CD4-positive, CD25-positive, alpha-beta regulatory T cell (primary cell): ENCODE data around the gene FUT1. TPM values are rescaled to one million over a fixed set of nuclear protein-coding genes. Genes with fewer than 3 reads are reported as not detected.
"Not testable (repeated sequence)": the region's sequence is repeated elsewhere in the genome, so short reads cannot be mapped to it uniquely, and the experiment has no call there.

Experiments
- ATAC-seq, 2 donors: fragments of 150-1000 bp; cut with Tn5 transposase; one replicate each; pipeline ENCODE4 v1.10.0; 2021; ENCODE audit warnings: low read depth in 2 of 2, moderate number of reproducible peaks in 2 of 2, moderate library complexity in 1 of 2
- DNase-seq, 3 donors: peaks; one replicate each; pipeline versions ENCODE4 v3.0.0 to v3.0.0-alpha.2; 2012 to 2022; ENCODE audit warnings: mixed read lengths in 1 of 3
- H3K27ac ChIP-seq: one replicate; pipeline ENCODE4 v1.7.0; 2013; ENCODE audit warnings: mild to moderate bottlenecking, low read length; ENCODE audit not compliant: insufficient read depth, poor library complexity, severe bottlenecking
- H3K27me3 ChIP-seq: one replicate; pipeline ENCODE4 v1.7.0; 2013; ENCODE audit warnings: low read length; ENCODE audit not compliant: control insufficient read depth, insufficient read depth
- H3K36me3 ChIP-seq: one replicate; pipeline ENCODE4 v1.7.0; 2013; ENCODE audit warnings: mild to moderate bottlenecking, low read length, moderate library complexity; ENCODE audit not compliant: control insufficient read depth, insufficient read depth
- H3K4me1 ChIP-seq: 2 replicates; pipeline ENCODE4 v1.7.0; 2013; ENCODE audit warnings: mild to moderate bottlenecking, low read length; ENCODE audit not compliant: insufficient read depth, control insufficient read depth, poor library complexity, severe bottlenecking
- H3K4me3 ChIP-seq: one replicate; pipeline ENCODE4 v1.7.0; 2013; ENCODE audit warnings: low read depth, mild to moderate bottlenecking, low read length, moderate library complexity
- H3K9me3 ChIP-seq, 2 experiments: 1 replicate in 1 of 2; 2 replicates in 1 of 2; pipeline ENCODE4 v1.7.0; 2013; ENCODE audit warnings: low read length in 2 of 2, mild to moderate bottlenecking in 1 of 2, moderate library complexity in 1 of 2; ENCODE audit not compliant: control insufficient read depth in 2 of 2
- H3K27ac Mint-ChIP-seq, 3 donors: one replicate each; pipeline ENCODE4 v1.8.0; 2020 to 2022; ENCODE audit warnings: mild to moderate bottlenecking in 3 of 3, mixed read lengths in 3 of 3, moderate library complexity in 2 of 3
- H3K27me3 Mint-ChIP-seq: one replicate; pipeline ENCODE4 v1.8.0; 2022; ENCODE audit warnings: mild to moderate bottlenecking, mixed read lengths
- H3K36me3 Mint-ChIP-seq: one replicate; pipeline ENCODE4 v1.8.0; 2020; ENCODE audit warnings: mixed read lengths
- H3K4me1 Mint-ChIP-seq, 4 donors: one replicate each; pipeline ENCODE4 v1.8.0; 2020 to 2022; ENCODE audit warnings: mixed read lengths in 4 of 4, mild to moderate bottlenecking in 1 of 4
- H3K4me3 Mint-ChIP-seq, 4 donors: one replicate each; pipeline ENCODE4 v1.8.0; 2020 to 2022; ENCODE audit warnings: mild to moderate bottlenecking in 4 of 4, mixed read lengths in 4 of 4, moderate library complexity in 3 of 4
- H3K9me3 Mint-ChIP-seq, 7 donors: one replicate each; pipeline ENCODE4 v1.8.0; 2020 to 2022; ENCODE audit warnings: mixed read lengths in 7 of 7, mild to moderate bottlenecking in 3 of 7, moderate library complexity in 2 of 7
- polyA plus RNA-seq, 4 donors: library from polyadenylated mRNA; unstranded; fragments of 300-500 nt; fragmentation: Illumina TruSeq; gene quantifications; one replicate each; pipeline ENCODE4 v1.2.3, GENCODE V29; 2021
- total RNA-seq: library from RNA; stranded (reverse); gene quantifications from one replicate; pipeline ENCODE4 v1.2.3, GENCODE V29; 2022

FUT1 gene
- total and polyA plus RNA-seq, 5 donors from 2014 or later: 0.06 to 0.14 TPM; not detected in 3

GRCh38 chr19:48719263-48720171 is 32.9 kb downstream of the FUT1 start, which contains the start of gene MAMSTR:
Gene MAMSTR (minus strand): TSS chr19:48719725. CDS start chr19:48719031, 694 bp downstream.
- peak within 1 kb of the TSS; percentile 98 to 100 (median 99) for H3K27ac Mint-ChIP-seq
- Histone ChIP-seq H3K27ac (peak within 1 kb of the TSS; percentile 92), H3K27me3 (no peaks in the 10 kb centered on the region), H3K4me1 (peaks cover 15% of the 10 kb centered on the region), H3K9me3 (no peaks in the 10 kb centered on the region), H3K4me3 (peak within 1 kb of the TSS; percentile 67), H3K36me3 (no peaks in the 10 kb centered on the region)
- peaks cover 0 to 30% (median 12%) of the 10 kb centered on the region in 4 donors for H3K4me1 Mint-ChIP-seq
- no peaks in the 10 kb centered on the region for H3K27me3 Mint-ChIP-seq
- DNase-seq (no peak), ATAC-seq (no peak)
- peak within 1 kb of the TSS; percentile 90 to 98 (median 96) for H3K4me3 Mint-ChIP-seq
- no peaks in the 10 kb centered on the region for H3K36me3 Mint-ChIP-seq
- H3K9me3 Mint-ChIP-seq: peaks cover 0 to 1% (median 0%) of the 10 kb centered on the region in 7 donors

GRCh38 chr19:48718711-48719231 is 33.7 kb downstream of the FUT1 start:
- Mint-ChIP-seq H3K27me3 (no peaks in the 10 kb centered on the region), H3K4me1 (peaks cover 0 to 36% (median 15%) of the 10 kb centered on the region in 4 donors), H3K4me3 (peak overlapping the region in 1 of 4 donors; percentile 47), H3K36me3 (no peaks in the 10 kb centered on the region), H3K27ac (no peak overlapping the region), H3K9me3 (peaks cover 0 to 2% (median 0%) of the 10 kb centered on the region in 7 donors)
- Histone ChIP-seq H3K36me3 (no peaks in the 10 kb centered on the region), H3K4me3 (no peak overlapping the region), H3K27ac (no peak overlapping the region), H3K27me3 (no peaks in the 10 kb centered on the region), H3K9me3 (no peaks in the 10 kb centered on the region), H3K4me1 (peaks cover 19% of the 10 kb centered on the region)
- ATAC-seq (no peak), DNase-seq (no peak)

- H3K27me3 ChIP-seq, DNase-seq, ATAC-seq, H3K4me3 Mint-ChIP-seq, H3K9me3 Mint-ChIP-seq, H3K27ac Mint-ChIP-seq, H3K4me3 ChIP-seq, H3K9me3 ChIP-seq, H3K27ac ChIP-seq, H3K36me3 ChIP-seq, H3K27me3 Mint-ChIP-seq, H3K36me3 Mint-ChIP-seq: not testable (repeated sequence)
- H3K4me1 Mint-ChIP-seq: peaks cover 0 to 41% (median 16%) of the 10 kb centered on the region in 4 donors
- H3K4me1 ChIP-seq: peaks cover 26% of the 10 kb centered on the region
Observed at GRCh38 chr19:48718106-48718505, 34.3 kb downstream of the FUT1 start.

- Histone ChIP-seq H3K27me3 (no peaks in the 10 kb centered on the region), H3K36me3 (no peaks in the 10 kb centered on the region), H3K27ac (no peak overlapping the region), H3K4me1 (peaks cover 28% of the 10 kb centered on the region), H3K4me3 (no peak overlapping the region), H3K9me3 (no peaks in the 10 kb centered on the region)
- Mint-ChIP-seq H3K36me3 (no peaks in the 10 kb centered on the region), H3K4me1 (peaks cover 0 to 43% (median 17%) of the 10 kb centered on the region in 4 donors), H3K9me3 (peaks cover 0 to 3% (median 0%) of the 10 kb centered on the region in 7 donors), H3K27ac (peak overlapping the region in 1 of 3 donors; percentile 87), H3K4me3 (peak overlapping the region in 3 of 4 donors; percentile 22 to 74 (median 26)), H3K27me3 (no peaks in the 10 kb centered on the region)
- no peak for DNase-seq
- no peak for ATAC-seq
Observed at GRCh38 chr19:48716562-48717291, 35.7 kb downstream of the FUT1 start.

- no peaks in the 10 kb centered on the region for H3K9me3 ChIP-seq
- Mint-ChIP-seq H3K27ac (peak overlapping the region in 2 of 3 donors; percentile 32 to 59), H3K4me3 (peak overlapping the region in 3 of 4 donors; percentile 13 to 61 (median 57)), H3K36me3 (peaks cover 2% of the 10 kb centered on the region), H3K4me1 (peaks cover 0 to 37% (median 13%) of the 10 kb centered on the region in 4 donors), H3K27me3 (no peaks in the 10 kb centered on the region), H3K9me3 (peaks cover 0 to 3% (median 0%) of the 10 kb centered on the region in 7 donors)
- H3K27ac ChIP-seq: no peak overlapping the region
- H3K36me3 ChIP-seq: no peaks in the 10 kb centered on the region
- no peak for DNase-seq
- H3K4me1 ChIP-seq: peaks cover 19% of the 10 kb centered on the region
- H3K27me3 ChIP-seq: no peaks in the 10 kb centered on the region
- H3K4me3 ChIP-seq: no peak overlapping the region
- no peak for ATAC-seq
Observed at GRCh38 chr19:48715681-48716171, 36.7 kb downstream of the FUT1 start.

GRCh38 chr19:48714759-48715675 is 37.4 kb downstream of the FUT1 start:
- peaks cover 0 to 30% (median 10%) of the 10 kb centered on the region in 4 donors for H3K4me1 Mint-ChIP-seq
- H3K4me3 Mint-ChIP-seq: peak overlapping the region; percentile 69 to 96 (median 90)
- peak overlapping the region; percentile 51 for H3K4me3 ChIP-seq
- peak overlapping the region; percentile 68 for H3K27ac ChIP-seq
- H3K9me3 ChIP-seq: no peaks in the 10 kb centered on the region
- H3K27me3 ChIP-seq: no peaks in the 10 kb centered on the region
- DNase-seq (no peak), ATAC-seq (no peak)
- H3K27ac Mint-ChIP-seq: peak overlapping the region in 2 of 3 donors; percentile 51 to 65
- peaks cover 19% of the 10 kb centered on the region for H3K4me1 ChIP-seq
- H3K9me3 Mint-ChIP-seq: peaks cover 0 to 3% (median 0%) of the 10 kb centered on the region in 7 donors
- H3K27me3 Mint-ChIP-seq: no peaks in the 10 kb centered on the region
- H3K36me3 Mint-ChIP-seq: peaks cover 3% of the 10 kb centered on the region
- H3K36me3 ChIP-seq: no peaks in the 10 kb centered on the region
